Ascending aorta (tissue), 2 donors: ENCODE results near the gene FHIT. TPM values are rescaled to one million over a fixed set of nuclear protein-coding genes. Genes with fewer than 3 reads are reported as not detected.

Experiments
- DNase-seq, 2 donors: peaks; one replicate each; pipeline ENCODE4 v3.0.0-alpha.2; 2019; ENCODE audit warnings: low spot score in 2 of 2
- H3K27ac ChIP-seq, 2 donors: fragments of 200-600 bp; sonication (generic); one replicate each; pipeline ENCODE4 v1.5.1; 2016 to 2017; ENCODE audit warnings: mild to moderate bottlenecking in 1 of 2
- H3K27me3 ChIP-seq: fragments of 200-600 bp; sonication (generic); one replicate; pipeline ENCODE4 v1.5.1; 2017
- H3K36me3 ChIP-seq, 2 donors: fragments of 200-600 bp; sonication (generic); one replicate each; pipeline ENCODE4 v1.5.1; 2016
- H3K4me1 ChIP-seq, 2 donors: fragments of 200-600 bp; sonication (generic); one replicate each; pipeline ENCODE4 v1.5.1; 2016 to 2017; ENCODE audit warnings: mild to moderate bottlenecking in 1 of 2
- H3K4me3 ChIP-seq, 2 donors: fragments of 200-600 bp; sonication (generic); one replicate each; pipeline ENCODE4 v1.5.1; 2016 to 2017; ENCODE audit warnings: mild to moderate bottlenecking in 1 of 2
- H3K9me3 ChIP-seq, 2 donors: fragments of 200-600 bp; sonication (generic); one replicate each; pipeline ENCODE4 v1.5.1; 2016
- CTCF ChIP-seq, 3 experiments: fragments of 200-600 bp in 2 of 3; fragments of 450-650 bp in 1 of 3; sonication (generic) in 2 of 3; IDR thresholded peaks; one replicate each; pipeline ENCODE4 v1.5.1; 2016 to 2019; ENCODE audit warnings: antibody characterized with exemption in 3 of 3, mild to moderate bottlenecking in 1 of 3, moderate library complexity in 1 of 3
- intact Hi-C: fragments of 100-400 bp; cut with DNase I; formaldehyde crosslinking; loops from one replicate; pipeline ENCODE4 v1.15.1; 2023
- total RNA-seq: library from RNA; depleted of rRNA; stranded (reverse); fragments of >200 nt; gene quantifications from one replicate; pipeline ENCODE4 v1.1.0, GENCODE V29; 2016

Gene FHIT
- total RNA-seq, 1 donor from 2014 or later = 0.21 TPM

- H3K9me3 ChIP-seq = no peaks in the 10 kb centered on the region
- intact Hi-C loops = no loop called here
- H3K4me1 ChIP-seq = no peaks in the 10 kb centered on the region
- no peak overlapping the region for H3K4me3 ChIP-seq
- no peak for TF ChIP-seq CTCF (IDR thresholded peaks at IDR 0.05)
- no peaks in the 10 kb centered on the region for H3K27me3 ChIP-seq
- DNase-seq = no peak
- H3K27ac ChIP-seq = no peak overlapping the region
- H3K36me3 ChIP-seq = no peaks in the 10 kb centered on the region
Observed at GRCh38 chr3:59737241-59737640, 1514.0 kb downstream of the FHIT start.

- H3K27me3 ChIP-seq = no peaks in the 10 kb centered on the region
- H3K9me3 ChIP-seq = no peaks in the 10 kb centered on the region
- no peaks in the 10 kb centered on the region for H3K36me3 ChIP-seq
- DNase-seq = no peak
- no peaks in the 10 kb centered on the region for H3K4me1 ChIP-seq
- intact Hi-C loops = no loop called here
- H3K4me3 ChIP-seq = no peak overlapping the region
- TF ChIP-seq CTCF (IDR thresholded peaks at IDR 0.05) = no peak
- H3K27ac ChIP-seq = no peak overlapping the region
Observed at GRCh38 chr3:59734061-59734460, 1517.2 kb downstream of the FHIT start.

GRCh38 chr3:59733041-59733809, 1518.0 kb downstream of the FHIT start:
- no peak for DNase-seq
- intact Hi-C loops = no loop called here
- H3K27me3 ChIP-seq = no peaks in the 10 kb centered on the region
- H3K36me3 ChIP-seq = no peaks in the 10 kb centered on the region
- H3K4me3 ChIP-seq = no peak overlapping the region
- TF ChIP-seq CTCF (IDR thresholded peaks at IDR 0.05) = no peak
- H3K9me3 ChIP-seq = no peaks in the 10 kb centered on the region
- H3K4me1 ChIP-seq = no peaks in the 10 kb centered on the region
- no peak overlapping the region for H3K27ac ChIP-seq

GRCh38 chr3:59731943-59732342, 1519.3 kb downstream of the FHIT start:
- intact Hi-C loops = no loop called here
- no peaks in the 10 kb centered on the region for H3K4me1 ChIP-seq

GRCh38 chr3:59730591-59730990, 1520.7 kb downstream of the FHIT start:
- no peak overlapping the region for H3K4me3 ChIP-seq
- TF ChIP-seq CTCF (IDR thresholded peaks at IDR 0.05) = no peak
- no peaks in the 10 kb centered on the region for H3K4me1 ChIP-seq
- H3K27ac ChIP-seq = no peak overlapping the region
- no peaks in the 10 kb centered on the region for H3K27me3 ChIP-seq
- no peak for DNase-seq
- intact Hi-C loops = no loop called here
- H3K9me3 ChIP-seq = no peaks in the 10 kb centered on the region
- H3K36me3 ChIP-seq = no peaks in the 10 kb centered on the region

More at GRCh38 chr3:59731943-59732342, 1519.3 kb downstream of the FHIT start:
- no peak for DNase-seq
- Histone ChIP-seq H3K36me3 (no peaks in the 10 kb centered on the region), H3K9me3 (no peaks in the 10 kb centered on the region), H3K4me3 (no peak overlapping the region), H3K27me3 (no peaks in the 10 kb centered on the region), H3K27ac (no peak overlapping the region)
- TF ChIP-seq CTCF (IDR thresholded peaks at IDR 0.05) = no peak

- H3K27ac ChIP-seq = no peak overlapping the region
- no peaks in the 10 kb centered on the region for H3K9me3 ChIP-seq
- no peaks in the 10 kb centered on the region for H3K27me3 ChIP-seq
- intact Hi-C loops = no loop called here
- no peak for TF ChIP-seq CTCF (IDR thresholded peaks at IDR 0.05)
- H3K4me3 ChIP-seq = no peak overlapping the region
- DNase-seq = no peak
- no peaks in the 10 kb centered on the region for H3K4me1 ChIP-seq
- no peaks in the 10 kb centered on the region for H3K36me3 ChIP-seq
Observed at GRCh38 chr3:59728587-59728908, 1522.7 kb downstream of the FHIT start.
